ENCODE results near the gene WEE1. TPM values are rescaled to one million over a fixed set of nuclear protein-coding genes. Genes with fewer than 3 reads are reported as not detected.

Gene WEE1
- total and polyA plus RNA-seq, 2 donors (not counting 3 experiments of a cell fraction or from before 2014, with no cell fraction given): 19.2 to 42.8 TPM

DNA sequence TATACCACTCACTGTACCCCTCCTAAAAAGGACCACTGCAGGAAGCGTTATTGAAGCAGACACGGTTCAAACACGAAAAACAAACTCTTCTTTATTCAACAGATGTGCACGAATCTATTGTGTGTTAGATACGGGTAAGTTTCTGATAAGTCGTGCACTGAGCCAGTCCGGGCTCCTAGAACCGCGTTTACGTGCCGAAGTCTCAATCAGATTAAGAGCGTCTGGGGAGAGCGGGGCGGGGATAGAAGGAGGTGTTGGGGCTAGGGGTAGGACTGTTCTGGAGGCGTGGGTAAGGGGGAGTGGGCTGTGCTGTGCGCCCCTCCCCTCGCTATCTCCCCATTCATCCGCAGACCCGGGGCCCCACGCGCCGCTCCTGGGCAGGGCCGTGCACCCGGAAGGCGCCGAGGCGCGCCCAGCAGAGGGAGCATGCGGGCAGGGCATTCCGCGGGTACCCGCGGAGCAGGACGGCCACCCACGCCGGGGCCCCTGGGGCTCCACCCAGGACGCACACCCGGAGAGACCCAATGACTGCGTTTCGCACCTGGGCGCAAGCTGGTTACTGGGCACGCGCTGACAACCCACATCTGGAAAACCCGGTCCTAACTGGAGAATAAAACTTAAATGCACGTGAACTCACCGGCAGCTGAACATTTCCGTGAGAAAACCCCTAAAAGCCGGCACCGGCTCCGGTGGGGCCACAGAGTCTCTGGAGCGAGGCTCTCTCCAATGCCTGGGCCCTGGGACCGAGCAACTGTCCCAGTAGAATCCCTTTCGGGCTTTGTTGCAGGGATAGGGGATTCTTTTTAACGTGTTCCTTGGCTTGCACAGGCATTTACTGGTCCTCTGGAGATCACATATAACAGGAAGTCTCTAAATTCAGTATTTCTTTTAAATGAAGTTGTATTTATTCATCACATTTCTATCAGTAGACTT lies 40.6 kb downstream of the WEE1 start:
- H3K4me3 ChIP-seq (replicated peaks in 1 of 3; ENCODE audit: insufficient read depth in 1 of 3, low read depth in 1 of 3, low read length in 3 of 3): peak overlapping the region; percentile 16 to 54 (median 47)
- FAIRE-seq: peak; percentile 81
- peaks cover 36% of the 10 kb centered on the region for H3K4me1 ChIP-seq (ENCODE audit: control insufficient read depth, extremely low read depth, insufficient read depth, low read length)
- H3K27me3 ChIP-seq (ENCODE audit: control insufficient read depth in 2 of 2, insufficient read depth in 2 of 2, low read length in 2 of 2): no peaks in the 10 kb centered on the region
- CTCF ChIA-PET: interaction anchor here (0.6 to 2.6 kb wide), 32 partner anchors 8 to 752 kb away, joined by 3 to 65 read pairs (median 5); partner anchors contain the start of gene WEE1
- no peaks in the 10 kb centered on the region for H3K79me2 ChIP-seq (ENCODE audit: control insufficient read depth, insufficient read depth, low read length)
- no peaks in the 10 kb centered on the region for H3K9me1 ChIP-seq (replicated peaks; ENCODE audit: control insufficient read depth, extremely low read depth, insufficient read depth, low read length)
- H3K9me3 ChIP-seq (replicated peaks; ENCODE audit: control insufficient read depth, insufficient read depth, low read length): no peaks in the 10 kb centered on the region
- peak overlapping the region; percentile 98 for H3K9ac ChIP-seq (replicated peaks; ENCODE audit: extremely low read depth, insufficient read depth, low read length)
- BruUV-seq (replicated peaks): no TSS peak
- peak overlapping the region; percentile 100 for H3K27ac ChIP-seq (ENCODE audit: insufficient read depth, low read depth, low read length)
- intact Hi-C loops (cut with micrococcal nuclease): loop anchor here (1.0 to 5.0 kb wide), 19 partner anchors 12 to 711 kb away; partner anchors contain the start of genes ADM, SWAP70, WEE1 and ZNF143
- no peak for TF ChIP-seq MYC (IDR thresholded peaks at IDR 0.05; ENCODE audit: low read depth, low read length)
- no peak for TF ChIP-seq JUN (IDR thresholded peaks at IDR 0.05; ENCODE audit: borderline replicate concordance, insufficient read depth, insufficient read length, low read depth)
- TF ChIP-seq POLR2A (IDR thresholded peaks at IDR 0.05; ENCODE audit: low read depth, low read length): peak; percentile 62
- TF ChIP-seq POLR2AphosphoS5 (IDR thresholded peaks at IDR 0.05; ENCODE audit: insufficient read depth, low read depth, low read length): peak; percentile 97
- TF ChIP-seq FOS (IDR thresholded peaks at IDR 0.05; ENCODE audit: borderline replicate concordance, insufficient read depth, low read length): no peak
- TF ChIP-seq, protein P1, sequence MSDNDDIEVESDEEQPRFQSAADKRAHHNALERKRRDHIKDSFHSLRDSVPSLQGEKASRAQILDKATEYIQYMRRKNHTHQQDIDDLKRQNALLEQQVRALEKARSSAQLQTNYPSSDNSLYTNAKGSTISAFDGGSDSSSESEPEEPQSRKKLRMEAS (IDR thresholded peaks at IDR 0.05; ENCODE audit: insufficient read depth, insufficient read length): no peak
- TF ChIP-seq, protein P2, sequence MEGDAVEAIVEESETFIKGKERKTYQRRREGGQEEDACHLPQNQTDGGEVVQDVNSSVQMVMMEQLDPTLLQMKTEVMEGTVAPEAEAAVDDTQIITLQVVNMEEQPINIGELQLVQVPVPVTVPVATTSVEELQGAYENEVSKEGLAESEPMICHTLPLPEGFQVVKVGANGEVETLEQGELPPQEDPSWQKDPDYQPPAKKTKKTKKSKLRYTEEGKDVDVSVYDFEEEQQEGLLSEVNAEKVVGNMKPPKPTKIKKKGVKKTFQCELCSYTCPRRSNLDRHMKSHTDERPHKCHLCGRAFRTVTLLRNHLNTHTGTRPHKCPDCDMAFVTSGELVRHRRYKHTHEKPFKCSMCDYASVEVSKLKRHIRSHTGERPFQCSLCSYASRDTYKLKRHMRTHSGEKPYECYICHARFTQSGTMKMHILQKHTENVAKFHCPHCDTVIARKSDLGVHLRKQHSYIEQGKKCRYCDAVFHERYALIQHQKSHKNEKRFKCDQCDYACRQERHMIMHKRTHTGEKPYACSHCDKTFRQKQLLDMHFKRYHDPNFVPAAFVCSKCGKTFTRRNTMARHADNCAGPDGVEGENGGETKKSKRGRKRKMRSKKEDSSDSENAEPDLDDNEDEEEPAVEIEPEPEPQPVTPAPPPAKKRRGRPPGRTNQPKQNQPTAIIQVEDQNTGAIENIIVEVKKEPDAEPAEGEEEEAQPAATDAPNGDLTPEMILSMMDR (IDR thresholded peaks at IDR 0.05; ENCODE audit: extremely low read depth in 1 of 2, insufficient read depth in 1 of 2, low read depth in 1 of 2, low read length in 2 of 2): peak; percentile 77 to 90
- peak; percentile 64 for TF ChIP-seq GATA2 (IDR thresholded peaks at IDR 0.05; ENCODE audit: insufficient read depth, insufficient read length, low read depth, low read length)
- no peak for TF ChIP-seq EZH2 (IDR thresholded peaks at IDR 0.05; ENCODE audit: borderline replicate concordance, low read depth, low read length, severe bottlenecking)
- no peaks in the 10 kb centered on the region for H3K36me3 ChIP-seq (ENCODE audit: control insufficient read depth in 2 of 2, extremely low read depth in 1 of 2, insufficient read depth in 2 of 2, low read length in 2 of 2)
- peak; percentile 88 for DNase-seq (ENCODE audit: low read depth, low spot score)
- dilution Hi-C loops (cut with MboI; ENCODE audit: extremely low pct_ligation_motif_present, low sequenced_read_pairs): loop anchor here (25.0 kb wide), 1 partner anchor 123 kb away; no protein-coding TSS in a partner anchor
- peak overlapping the region; percentile 77 for H3K4me2 ChIP-seq (ENCODE audit: insufficient read depth, low read length)
- H4K20me1 ChIP-seq (replicated peaks; ENCODE audit: control insufficient read depth, extremely low read depth, insufficient read depth, low read length): no peaks in the 10 kb centered on the region
- POLR2A ChIA-PET: interaction anchor here (1.2 to 1.6 kb wide), 2 partner anchors 74 to 154 kb away, joined by 3 read pairs; partner anchors contain the start of gene ZNF143
- H2AFZ ChIP-seq (ENCODE audit: low read depth, low read length): peak overlapping the region; percentile 61
